Measurements from ENCODE around the gene CPE.
"Not testable (repeated sequence)": the region's sequence is repeated elsewhere in the genome, so short reads cannot be mapped to it uniquely, and the experiment has no call there.

CPE gene

DNA sequence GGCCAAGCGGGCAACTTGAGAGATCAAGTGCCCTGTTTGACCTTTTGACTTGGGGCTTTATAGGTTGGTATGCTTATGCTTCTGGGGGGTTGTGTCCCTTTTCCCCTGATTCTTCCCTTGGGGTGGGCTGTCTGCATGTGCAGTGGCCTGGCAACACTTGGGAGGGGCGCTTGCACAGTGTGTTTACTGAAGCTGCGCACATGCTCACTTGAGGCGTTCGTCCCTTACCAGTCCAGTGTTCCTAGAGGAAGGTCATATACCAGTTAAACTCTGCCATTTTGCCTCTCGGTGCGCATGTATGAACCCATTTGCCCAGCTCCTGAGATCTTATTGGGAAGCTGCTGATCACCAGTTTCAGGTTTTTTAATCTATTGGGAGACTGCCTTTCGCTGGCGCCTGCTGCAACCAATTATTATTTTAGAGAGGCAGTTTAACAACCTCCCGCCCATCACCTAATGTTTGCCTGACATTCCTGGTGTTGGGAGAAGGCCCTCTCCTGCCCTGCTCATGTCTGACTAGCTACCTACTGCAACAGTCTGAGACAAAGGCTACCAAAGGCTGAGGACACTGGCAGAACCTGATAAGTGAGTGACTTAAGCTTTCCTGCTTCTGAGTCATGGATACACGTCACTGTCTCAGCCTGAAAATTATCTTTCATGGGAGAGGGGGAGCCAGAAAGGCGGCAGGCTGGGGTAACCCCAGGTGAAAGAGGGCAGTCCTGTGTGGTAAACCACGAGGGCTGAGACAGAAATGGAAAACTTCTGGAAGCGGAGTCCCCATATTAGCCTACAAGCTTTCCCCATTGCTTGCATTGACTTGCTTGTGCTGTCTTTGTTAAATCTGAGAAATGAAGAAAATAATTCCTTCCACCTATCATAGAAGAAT lies 97.6 kb downstream of the CPE start:
- Histone ChIP-seq H3K4me3 (ENCODE audit: low read depth, low read length) (no peak overlapping the region), H3K36me3 (peaks cover 10% of the 10 kb centered on the region; the same call in 1 of the 2 replicates), H3K9me3 (ENCODE audit: severe bottlenecking) (peaks cover 24% of the 10 kb centered on the region), H3K27me3 (ENCODE audit: insufficient read depth, low read depth, severe bottlenecking) (no peaks in the 10 kb centered on the region), H3K27ac (no peak overlapping the region)
- no peak for DNase-seq
- TF ChIP-seq CTCF (IDR thresholded peaks at IDR 0.05; ENCODE audit: low read depth, low read length), result no peak

DNA sequence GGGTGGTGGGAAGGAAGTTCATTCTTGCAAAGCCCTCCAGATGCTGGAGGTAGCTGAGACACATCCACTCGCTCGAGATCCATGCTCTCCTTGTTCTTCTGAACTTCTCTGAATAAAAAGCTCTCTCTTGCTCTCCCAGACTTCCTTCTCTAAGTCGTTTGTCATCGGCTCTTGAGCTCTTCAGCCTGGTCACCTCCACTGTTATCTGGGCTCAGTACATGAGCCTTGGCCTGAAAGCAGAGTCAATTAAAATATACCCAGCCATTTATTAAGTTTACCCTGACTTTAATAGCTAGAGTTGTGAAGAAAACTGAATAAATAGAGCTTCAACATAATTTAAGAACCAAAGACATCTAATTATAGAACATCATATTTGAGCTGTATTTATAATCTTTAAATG lies 99.0 kb downstream of the CPE start:
- H3K4me3 ChIP-seq (ENCODE audit: low read depth, low read length), result no peak overlapping the region
- H3K27ac ChIP-seq, result no peak overlapping the region
- DNase-seq, result no peak
- TF ChIP-seq CTCF (IDR thresholded peaks at IDR 0.05; ENCODE audit: low read depth, low read length), result no peak
- H3K9me3 ChIP-seq (ENCODE audit: severe bottlenecking), result peaks cover 14% of the 10 kb centered on the region
- H3K36me3 ChIP-seq, result peaks cover 10% of the 10 kb centered on the region; the same call in 1 of the 2 replicates
- H3K27me3 ChIP-seq (ENCODE audit: insufficient read depth, low read depth, severe bottlenecking), result no peaks in the 10 kb centered on the region

DNA sequence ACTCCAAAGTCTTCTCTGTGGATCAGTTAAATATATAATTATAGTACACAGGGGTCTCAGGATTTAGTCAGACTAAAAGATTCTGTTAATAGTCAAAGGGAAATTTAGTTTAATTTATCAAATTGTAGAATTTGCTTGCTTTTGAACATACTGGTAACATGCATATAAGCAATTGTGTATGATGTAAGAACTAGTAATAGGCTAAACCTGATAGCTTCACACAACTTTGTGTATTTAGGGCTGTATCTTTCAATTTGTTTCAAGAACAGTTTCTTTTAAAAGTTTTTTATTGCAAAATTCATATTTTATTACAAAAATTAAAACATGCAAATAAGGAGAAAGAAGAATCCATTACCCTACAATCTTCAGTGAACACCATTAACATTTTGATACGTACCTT lies 99.5 kb downstream of the CPE start:
- H3K36me3 ChIP-seq, result peaks cover 11% of the 10 kb centered on the region; the same call in 1 of the 2 replicates
- H3K27ac ChIP-seq, result no peak overlapping the region
- peaks cover 9% of the 10 kb centered on the region for H3K9me3 ChIP-seq (ENCODE audit: severe bottlenecking)
- no peak for TF ChIP-seq CTCF (IDR thresholded peaks at IDR 0.05; ENCODE audit: low read depth, low read length)
- H3K4me3 ChIP-seq (ENCODE audit: low read depth, low read length), result no peak overlapping the region
- DNase-seq, result no peak
- H3K27me3 ChIP-seq (ENCODE audit: insufficient read depth, low read depth, severe bottlenecking), result no peaks in the 10 kb centered on the region

DNA sequence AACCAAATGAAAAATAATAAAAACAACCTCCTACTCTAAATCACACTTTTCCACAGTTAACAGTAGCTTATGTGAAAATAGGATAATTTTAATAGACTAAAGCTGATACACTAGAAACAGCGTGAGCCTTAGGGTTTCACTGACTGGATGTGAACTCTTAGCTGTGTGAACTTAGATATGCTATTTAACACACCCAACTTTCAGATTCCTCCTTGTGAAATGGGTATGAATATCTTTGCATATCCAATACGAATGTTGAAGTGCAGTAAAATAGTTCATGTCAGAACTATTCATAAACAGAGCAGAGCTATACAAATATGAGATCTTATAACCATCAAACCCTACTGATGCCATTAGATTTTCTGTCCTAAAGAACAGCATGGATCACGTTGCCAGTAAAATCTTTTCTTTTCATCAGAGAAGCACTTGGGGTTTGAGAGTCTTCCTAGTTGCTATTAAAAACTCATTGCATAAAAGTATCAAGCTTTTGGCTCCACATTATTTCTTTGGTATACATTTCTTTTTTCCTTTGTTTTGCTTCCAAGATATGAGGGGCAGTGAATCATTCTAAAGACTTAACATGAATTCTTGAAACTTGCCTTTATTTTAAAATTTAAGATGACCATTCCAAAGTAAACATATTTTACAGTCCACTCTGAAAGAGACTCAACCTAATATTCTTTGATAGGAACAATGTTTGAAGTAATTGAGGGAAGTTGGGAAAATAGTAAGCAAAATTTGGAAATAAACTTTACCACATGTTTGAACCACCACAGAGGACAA lies 102.4 kb downstream of the CPE start:
- H3K27ac ChIP-seq, result no peak overlapping the region
- H3K9me3 ChIP-seq (ENCODE audit: severe bottlenecking), result no peaks in the 10 kb centered on the region
- no peak for DNase-seq
- no peak for TF ChIP-seq CTCF (IDR thresholded peaks at IDR 0.05; ENCODE audit: low read depth, low read length)
- H3K36me3 ChIP-seq, result peaks cover 9% of the 10 kb centered on the region
- no peaks in the 10 kb centered on the region for H3K27me3 ChIP-seq (ENCODE audit: insufficient read depth, low read depth, severe bottlenecking)
- no peak overlapping the region for H3K4me3 ChIP-seq (ENCODE audit: low read depth, low read length)

DNA sequence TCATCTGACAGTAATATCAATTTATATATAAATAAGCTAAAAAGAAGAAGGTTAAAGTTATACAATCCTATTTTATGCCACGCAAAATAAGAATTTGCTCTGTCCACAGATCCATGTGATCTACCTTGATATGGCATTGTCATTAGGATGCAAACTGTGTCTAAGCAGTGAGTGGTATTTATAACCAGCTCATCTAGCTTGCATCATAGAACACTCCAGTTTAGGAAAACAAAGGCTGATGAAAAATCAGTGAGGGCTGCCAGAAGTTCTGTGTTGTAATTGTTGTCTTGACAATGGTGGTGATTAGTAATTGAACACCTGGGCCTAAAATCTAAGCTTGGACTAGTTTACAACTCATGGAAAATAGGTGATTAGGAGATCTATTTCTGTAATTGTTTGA lies 111.0 kb downstream of the CPE start:
- H3K36me3 ChIP-seq, result peaks cover 9% of the 10 kb centered on the region
- TF ChIP-seq CTCF (IDR thresholded peaks at IDR 0.05; ENCODE audit: low read depth, low read length), result no peak
- no peak for DNase-seq
- H3K9me3 ChIP-seq (ENCODE audit: severe bottlenecking), result no peaks in the 10 kb centered on the region
- H3K4me3 ChIP-seq (ENCODE audit: low read depth, low read length), result no peak overlapping the region
- H3K27ac ChIP-seq, result no peak overlapping the region
- no peaks in the 10 kb centered on the region for H3K27me3 ChIP-seq (ENCODE audit: insufficient read depth, low read depth, severe bottlenecking)

DNA sequence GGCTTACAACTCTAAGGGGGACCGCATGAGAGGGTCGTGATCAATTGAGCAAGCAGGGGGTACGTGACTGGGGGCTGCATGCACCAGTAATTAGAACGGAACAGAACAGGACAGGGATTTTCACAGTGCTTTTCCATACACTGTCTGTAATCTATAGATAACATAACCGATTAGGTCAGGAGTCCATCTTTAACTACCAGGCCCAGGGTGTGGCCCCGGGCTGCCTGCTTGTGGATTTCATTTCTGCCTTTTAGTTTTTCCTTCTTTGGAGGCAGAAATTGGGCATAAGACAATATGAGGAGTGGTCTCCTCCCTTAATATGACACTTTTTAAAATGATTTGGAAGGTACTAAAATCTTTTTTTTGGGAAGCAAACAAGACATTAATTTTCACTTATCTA lies 113.8 kb downstream of the CPE start:
- H3K27me3 ChIP-seq (ENCODE audit: insufficient read depth, low read depth, severe bottlenecking); H3K36me3 ChIP-seq; DNase-seq; H3K27ac ChIP-seq; H3K9me3 ChIP-seq (ENCODE audit: severe bottlenecking); H3K4me3 ChIP-seq (ENCODE audit: low read depth, low read length): not testable (repeated sequence)

Measured in WERI-Rb-1 (cell line).